Stimulated activated CD8-positive, alpha-beta memory T cell treated with anti-CD3 and anti-CD28 coated beads, Interleukin-15, amount 100 ng/mL, for 48 hours (primary cell): ENCODE measurements around the gene ANO1.
"Not testable (repeated sequence)": the region's sequence is repeated elsewhere in the genome, so short reads cannot be mapped to it uniquely, and the experiment has no call there.

Source experiments
- DNase-seq, 2 donors: peaks; one replicate each; pipeline ENCODE4 v3.0.0-alpha.2; 2020; ENCODE audit warnings: low read depth in 2 of 2

The ANO1 gene

DNA sequence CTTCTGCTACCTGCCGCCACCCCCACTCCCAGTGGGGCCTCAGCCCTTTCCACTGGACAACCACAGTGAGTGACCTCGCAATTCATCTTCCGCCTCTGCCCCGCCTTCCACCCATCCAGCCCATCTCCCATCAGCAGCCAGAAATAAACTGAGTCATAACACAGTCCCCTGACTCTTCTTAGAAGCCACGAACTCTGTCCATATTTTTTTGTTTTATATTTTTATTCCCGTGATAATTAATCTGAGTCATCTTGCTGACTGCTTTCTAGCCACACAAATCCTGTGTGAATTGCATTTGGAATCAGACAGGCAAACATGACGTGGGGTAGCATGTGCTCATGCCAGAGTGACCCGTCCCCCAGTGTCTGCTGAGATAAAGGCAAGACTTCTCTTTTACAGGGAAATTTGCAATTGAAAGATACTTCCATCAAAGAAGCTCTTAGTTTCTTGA lies 132.0 kb downstream of the ANO1 start:
- no peak for DNase-seq

DNA sequence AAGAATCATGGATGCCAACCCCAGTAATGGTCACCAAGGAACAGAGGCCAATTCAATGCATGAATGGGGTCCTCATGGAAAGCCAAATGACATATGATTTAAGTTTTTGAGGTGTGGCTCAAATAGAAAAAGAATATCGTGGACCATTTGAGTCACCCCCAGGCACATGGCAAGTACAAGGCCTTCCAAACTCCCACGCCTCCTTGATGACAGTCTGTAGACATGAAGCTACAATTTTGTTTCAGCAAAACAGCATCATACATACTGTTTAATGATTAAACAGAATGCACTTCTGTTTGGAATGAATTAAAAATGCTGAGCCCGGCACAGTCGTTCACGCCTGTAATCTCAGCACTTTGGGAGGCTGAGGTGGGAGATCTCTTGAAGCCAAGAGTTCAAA lies 132.4 kb downstream of the ANO1 start:
- DNase-seq: no peak

DNA sequence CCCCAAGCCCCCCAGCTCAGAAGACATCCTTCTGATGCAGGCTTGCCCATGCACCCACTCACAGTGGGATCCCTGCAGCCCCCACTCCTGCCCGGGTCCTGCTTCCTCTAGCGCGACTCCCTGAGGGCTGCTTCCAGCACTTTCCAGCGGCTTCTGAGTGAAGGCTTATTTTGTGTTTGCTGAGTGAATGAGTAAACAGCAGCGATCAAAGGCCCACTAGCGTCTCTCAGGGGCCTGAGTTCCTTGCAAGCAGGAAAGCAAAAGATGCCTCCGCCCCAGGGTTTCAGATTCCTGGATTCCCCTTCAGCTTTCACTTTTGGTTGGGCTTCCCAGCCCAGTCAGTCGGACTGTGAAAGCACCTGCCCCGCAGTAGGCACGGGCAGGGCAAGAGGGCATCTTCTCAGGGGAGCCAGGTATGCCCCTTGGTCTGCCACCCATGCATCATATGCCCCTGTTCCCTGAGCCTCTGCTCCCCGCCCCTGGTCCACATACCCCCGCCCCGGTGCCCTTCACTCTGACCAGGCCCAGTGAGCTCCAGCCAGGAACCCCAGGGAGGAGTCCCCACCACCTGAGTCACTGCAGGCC lies 134.2 kb downstream of the ANO1 start:
- no peak for DNase-seq

DNA sequence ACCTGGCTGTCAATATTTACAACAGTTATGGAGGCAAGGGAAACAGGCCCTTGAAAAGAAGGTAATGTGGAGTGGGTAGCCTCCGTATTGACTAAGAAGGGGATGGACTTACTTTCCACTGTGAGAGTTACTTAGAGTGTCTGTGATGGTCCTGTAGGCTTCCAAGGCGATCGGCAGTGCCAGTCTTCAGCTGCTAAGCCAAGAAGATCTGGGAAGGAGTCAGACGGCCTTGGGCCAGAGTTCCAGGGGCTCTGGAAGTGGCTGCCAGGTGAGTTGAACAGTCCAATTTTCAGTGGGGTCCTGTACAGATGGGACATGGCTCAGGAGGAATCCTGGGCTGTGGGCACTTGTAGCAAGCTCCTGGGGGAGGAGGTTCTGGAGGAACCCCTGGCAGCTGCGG lies 139.3 kb downstream of the ANO1 start:
- not testable (repeated sequence) for DNase-seq

DNA sequence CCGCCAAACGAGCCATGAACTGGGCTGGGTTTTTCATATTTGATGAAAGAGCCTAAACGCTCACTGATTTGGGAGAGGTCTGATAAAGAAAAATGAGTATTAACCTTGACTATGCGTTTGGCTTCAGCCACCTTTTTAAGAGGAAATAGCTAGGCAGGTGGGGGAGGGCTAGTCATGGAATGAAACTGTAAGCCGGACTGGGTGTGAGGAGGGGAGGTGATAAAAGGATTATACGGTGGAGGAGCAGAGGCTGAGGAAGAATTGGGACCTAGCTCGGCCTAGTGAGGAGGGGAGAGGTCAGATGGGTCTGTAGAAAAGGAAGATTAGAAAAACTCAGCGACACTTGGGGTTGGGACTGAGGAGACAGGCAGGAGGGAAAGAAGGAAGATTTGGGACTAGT lies 140.0 kb downstream of the ANO1 start:
- DNase-seq: not testable (repeated sequence)

DNA sequence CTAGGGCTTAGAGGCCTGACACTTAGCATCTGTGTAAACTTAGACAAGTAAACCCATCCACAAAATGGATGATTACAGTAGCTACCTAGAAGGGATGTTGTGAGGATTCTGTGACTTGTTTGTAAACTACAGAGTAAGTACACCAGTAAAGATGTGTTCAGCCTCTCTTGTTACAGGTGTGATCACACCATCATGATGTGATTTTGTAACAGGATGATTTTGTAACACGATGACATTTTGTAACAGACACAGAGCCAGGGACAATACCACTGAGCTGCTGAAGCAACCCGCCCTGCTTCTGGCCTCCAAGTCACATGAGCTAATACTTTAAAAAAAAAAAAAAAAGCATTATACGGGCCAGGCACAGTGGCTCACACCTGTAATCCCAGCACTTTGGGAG lies 142.0 kb downstream of the ANO1 start:
- DNase-seq: no peak

DNA sequence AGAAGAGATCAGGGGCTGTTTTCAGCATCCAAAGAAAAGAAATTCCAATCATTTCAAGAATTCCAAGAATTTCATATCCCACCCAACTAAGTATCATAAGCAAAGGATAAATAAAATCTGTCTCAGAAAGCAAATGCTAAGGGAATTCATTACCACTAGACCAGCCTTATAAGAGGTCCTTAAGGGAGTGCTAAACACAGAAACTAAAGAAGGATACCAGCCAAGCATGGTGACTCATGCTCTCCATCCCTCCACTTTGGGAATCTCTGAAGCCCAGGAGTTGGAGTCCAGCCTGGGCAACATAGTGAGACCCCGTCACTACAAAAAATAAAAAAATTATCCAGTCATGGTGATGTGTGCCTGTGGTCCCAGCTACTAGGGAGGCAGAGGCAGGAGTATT lies 142.8 kb downstream of the ANO1 start:
- no peak for DNase-seq

DNA sequence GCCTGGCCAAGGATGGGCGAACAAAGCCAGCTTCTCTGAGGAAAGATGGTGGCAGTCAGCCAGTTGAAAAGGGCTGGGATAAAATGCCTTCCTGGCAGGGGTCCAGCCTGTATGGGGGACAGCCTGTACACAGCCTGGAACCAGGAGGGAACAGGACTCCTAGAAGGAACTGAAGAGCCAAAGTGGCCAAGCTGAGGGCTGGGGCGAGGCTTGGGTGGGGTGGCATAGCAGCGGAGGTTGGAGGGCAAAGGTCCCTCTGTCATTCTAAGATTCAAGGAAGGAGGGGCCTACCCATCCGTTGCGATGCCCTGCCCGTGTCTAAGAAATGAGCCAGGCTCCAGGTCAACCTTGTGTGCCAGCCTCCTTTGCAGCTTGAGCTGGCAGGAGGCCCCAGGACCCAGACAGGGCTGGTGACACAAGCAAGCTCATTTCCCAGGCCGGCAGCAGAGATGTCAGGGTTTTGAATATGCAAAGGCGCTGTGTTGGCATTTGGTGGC lies 147.6 kb downstream of the ANO1 start:
- no peak for DNase-seq

DNA sequence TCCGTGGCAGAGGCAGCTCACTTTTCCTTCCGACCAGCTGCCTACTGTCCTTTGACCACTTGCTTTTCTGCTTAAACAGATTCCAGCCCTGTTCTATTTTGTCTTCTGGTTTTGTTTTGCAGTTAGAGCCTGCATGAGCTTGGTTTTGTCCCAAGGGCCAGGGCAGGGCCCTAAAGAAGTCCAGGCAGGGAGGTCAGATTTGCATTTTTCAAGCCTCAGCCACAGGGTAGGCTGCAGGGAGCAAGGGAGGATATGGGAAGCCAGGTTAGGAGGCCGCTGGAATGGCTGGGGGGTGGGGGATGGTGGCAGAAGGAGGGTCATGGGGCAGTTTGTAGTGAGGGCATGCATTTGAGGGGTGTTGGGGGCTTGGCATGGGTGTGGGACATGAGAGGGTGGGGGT lies 148.1 kb downstream of the ANO1 start:
- DNase-seq: no peak

DNA sequence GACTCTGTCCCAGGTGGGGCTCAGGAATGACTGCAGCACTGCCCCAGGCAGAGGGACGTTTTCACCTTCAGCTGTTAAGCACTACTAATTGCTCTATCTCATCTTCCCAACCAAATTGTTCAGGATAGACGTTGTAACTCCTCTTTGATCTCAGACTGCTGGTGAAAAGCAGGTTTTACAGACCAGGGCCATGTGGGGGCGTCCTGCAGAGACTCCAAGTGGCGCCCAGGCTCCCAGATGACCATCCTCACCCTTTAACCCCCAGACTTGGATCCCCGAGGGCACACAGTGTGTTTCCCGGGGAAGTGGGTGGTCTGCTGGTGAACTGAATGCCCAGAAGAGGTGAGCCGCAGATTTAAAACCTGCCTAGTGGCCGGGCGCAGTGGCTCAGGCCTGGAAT lies 148.8 kb downstream of the ANO1 start:
- DNase-seq: no peak

DNA sequence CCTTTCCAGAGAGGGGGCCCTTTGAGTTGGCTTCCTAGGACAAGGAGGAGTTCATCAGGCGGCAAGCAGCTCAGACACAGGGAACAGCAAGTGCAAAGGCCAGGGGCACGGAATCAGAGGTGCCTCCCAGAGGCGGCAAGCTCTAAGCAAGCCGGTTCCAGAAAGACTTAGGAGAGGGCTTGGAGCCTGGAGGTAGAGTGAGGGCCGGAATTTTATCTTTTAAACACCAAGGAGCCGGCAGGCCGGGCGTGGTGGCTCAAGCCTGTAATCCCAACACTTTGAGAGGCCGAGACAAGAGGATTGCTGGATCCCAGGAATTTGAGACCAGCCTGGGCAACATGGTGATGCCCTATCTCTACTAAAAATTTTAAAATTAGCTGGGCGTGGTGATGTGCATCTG lies 151.6 kb downstream of the ANO1 start:
- DNase-seq: no peak

DNA sequence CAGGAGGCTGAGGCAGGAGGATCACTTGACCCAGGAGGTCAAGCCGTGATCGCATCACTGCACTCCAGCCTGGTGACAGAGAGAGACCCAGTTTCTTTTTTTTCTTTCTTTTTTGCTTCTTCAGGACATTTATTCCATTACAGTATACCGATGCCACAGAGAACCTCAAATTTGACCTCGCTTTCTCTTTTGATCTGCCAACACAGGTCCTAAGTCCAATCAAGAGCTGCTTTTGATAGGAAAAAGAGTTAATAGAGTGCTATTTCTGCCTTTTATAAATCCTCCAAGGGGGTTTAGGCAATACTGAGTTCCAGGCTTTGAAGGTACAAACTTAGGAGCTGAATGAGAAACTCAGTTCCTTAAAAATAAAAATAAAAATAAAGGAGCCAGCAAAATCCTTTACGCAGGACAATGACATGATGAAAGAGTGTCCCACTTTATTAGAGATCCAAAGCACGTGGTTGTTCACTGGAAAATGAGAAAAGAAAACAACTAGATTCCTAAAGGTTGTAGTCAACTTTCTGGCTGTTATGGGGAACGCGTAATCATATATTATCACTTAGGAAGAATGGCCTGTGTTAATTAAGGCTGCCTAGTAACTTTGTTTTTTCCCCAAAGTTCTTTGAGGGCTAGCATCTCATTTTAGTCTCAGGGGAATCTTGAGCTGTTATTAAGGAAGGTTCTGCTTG lies 152.2 kb downstream of the ANO1 start:
- DNase-seq: no peak

DNA sequence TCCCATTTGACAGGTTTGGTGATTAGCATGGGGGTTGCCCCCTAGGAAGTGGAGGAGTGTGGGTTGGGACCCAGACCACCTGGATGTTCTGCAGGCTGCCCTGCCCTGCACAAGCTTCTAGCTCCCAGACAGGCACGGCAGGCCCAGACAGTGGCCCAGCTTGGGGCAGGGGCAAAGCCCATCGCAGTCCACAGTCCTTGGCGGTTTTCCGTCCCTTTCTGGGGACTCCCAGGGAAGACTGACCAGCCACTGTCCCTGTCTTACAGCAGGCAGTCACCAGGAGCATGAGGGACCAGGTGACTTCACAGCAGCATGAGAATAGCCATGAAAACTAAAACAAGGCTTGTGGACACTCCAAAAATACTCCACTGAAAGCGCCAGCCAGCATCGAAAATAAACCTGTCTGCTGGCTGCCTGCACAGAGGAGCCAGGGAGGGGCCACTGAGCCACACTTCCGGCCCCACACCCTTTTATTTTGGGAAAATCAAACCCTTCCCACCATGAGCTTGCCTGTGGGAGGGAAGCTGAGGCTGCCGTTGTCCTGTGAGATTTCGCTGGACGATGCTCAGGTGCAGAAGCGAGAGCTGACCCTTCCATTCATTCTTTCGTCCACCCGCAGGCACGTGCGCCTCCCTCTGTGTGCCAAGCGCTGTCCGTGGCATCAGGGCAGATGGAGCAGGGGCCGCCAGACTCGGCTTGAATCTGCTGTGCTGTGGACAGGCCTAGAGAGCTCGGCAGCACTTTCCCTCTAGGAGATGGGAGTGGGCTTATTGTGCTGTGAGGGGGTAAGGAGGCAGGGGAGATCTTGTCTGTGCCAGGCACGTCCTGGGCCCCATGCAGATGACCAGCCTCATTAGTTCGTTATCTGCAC lies 153.0 kb downstream of the ANO1 start:
- no peak for DNase-seq

DNA sequence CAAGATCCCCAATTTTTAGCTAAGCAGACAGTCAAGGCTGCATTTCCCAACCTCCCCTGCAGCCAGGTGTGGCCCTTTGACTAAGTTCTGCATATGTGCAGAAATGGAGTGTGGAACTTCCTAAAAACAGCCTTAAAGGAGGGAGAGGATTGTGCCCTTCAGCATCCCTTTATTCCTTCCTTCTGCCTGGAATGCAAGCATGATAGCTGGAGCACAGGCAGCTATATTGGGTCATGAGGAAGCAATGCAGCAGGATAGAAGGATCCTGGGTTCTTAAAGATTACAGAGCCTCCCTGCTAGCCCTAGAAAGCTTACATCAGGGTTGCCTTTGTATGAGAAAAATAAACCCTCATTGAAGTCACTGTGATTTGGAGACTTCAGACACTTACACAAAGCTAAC lies 154.9 kb downstream of the ANO1 start:
- DNase-seq: no peak

DNA sequence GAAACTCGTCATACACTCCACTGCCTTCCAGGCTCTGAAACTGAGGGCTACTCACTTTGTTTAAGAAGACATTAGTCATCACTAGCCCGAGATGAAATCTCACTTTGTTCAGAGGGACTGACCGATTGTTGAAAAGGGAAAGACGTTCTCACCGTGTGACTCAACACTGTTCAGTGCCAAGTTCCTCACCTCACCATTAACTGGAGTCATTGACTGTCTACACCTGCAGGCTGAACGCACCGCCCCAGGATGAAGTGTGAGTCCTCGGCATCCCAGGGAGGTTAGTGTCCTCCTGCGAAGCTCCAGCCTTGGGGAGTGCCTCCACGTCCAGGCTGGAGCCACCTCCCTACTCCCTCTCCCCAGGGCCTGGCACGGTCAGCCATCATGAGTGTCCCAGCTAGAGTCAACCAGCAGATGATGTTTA lies 155.4 kb downstream of the ANO1 start:
- no peak for DNase-seq

DNA sequence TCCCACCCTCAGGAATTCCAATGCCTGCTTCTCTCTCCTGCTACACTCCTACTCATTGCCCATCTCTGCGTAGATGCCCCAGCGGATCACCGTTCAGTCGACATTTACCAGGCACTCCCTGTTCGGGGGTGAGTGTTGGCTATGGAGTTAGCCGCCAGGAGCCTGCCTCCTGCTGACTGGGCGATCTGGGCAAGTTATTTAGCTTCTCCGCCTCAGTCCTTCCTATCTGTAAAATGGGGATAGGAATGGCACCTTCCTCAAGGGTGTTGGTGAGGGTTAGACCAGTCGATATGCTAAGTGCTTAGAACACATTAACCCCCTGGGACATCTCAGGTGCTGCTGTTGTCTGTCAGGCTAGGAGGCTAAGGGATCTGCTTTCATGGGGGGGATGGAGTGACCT lies 155.8 kb downstream of the ANO1 start:
- DNase-seq: no peak
